ENCODE data around the gene RBMS3. TPM values are rescaled to one million over a fixed set of nuclear protein-coding genes. Genes with fewer than 3 reads are reported as not detected.
A peak's percentile ranks its signal among the peaks of the same experiment; 100 is the strongest.

RBMS3 gene
- total RNA-seq, 1 experiment from 2014 or later, result 5.9 TPM

DNA sequence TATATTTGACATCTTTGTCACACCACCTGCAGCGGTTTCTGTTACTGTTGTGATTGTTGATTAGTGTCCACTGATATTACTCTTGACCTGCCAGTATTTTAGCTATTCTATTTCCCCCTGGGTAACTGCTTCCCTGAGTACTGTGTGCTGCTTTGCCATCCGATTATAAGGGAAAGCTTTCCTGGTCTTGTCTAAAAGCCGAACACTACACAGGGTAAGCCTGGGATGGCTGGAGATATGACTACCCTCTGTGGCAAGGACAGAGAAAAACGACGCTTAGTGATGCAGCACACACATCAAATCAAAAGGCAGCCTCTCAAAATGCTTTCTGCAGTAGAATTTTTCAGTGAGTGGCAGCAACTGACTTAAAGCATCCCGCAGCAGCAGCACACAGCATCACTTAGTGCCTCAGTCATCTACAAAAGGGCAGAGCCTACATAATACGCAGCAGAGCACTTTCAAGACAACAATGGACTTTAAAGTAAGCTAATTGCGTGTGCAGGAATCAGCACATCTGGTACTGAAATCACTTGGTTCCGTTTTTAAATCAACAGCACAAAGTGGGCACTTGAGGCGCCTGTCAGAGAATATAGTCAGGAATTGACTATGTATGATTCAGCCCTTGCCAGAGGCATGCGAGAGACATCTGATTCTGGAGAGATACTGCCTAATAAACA lies 669.2 kb downstream of the RBMS3 start:
- in situ Hi-C loops (cut with HindIII; ENCODE audit: low pct_unique_long_range_greater_than_20kb, low sequenced_read_pairs), result no loop called here
- DNase-seq (ENCODE audit: low read depth, low spot score), result no peak

DNA sequence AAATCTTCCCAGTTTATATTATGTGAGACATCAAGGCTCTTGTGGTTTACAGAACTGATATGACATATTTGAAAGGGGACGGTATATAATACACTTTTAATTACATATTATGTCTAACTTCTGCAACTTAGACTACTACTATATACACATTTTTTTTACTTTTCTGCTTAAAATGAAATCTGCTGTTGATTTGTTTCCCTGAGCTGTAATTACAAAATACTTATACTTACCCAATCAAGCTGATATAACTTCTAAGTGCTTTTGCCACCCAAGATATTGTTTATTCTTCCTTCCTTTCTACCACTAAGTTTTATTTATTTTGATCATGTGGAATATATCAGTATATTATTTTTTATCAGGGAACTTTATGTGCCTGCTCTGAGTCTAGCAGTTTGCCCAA lies 671.6 kb downstream of the RBMS3 start:
- in situ Hi-C loops (cut with HindIII; ENCODE audit: low pct_unique_long_range_greater_than_20kb, low sequenced_read_pairs), result no loop called here
- DNase-seq (ENCODE audit: low read depth, low spot score), result no peak

DNA sequence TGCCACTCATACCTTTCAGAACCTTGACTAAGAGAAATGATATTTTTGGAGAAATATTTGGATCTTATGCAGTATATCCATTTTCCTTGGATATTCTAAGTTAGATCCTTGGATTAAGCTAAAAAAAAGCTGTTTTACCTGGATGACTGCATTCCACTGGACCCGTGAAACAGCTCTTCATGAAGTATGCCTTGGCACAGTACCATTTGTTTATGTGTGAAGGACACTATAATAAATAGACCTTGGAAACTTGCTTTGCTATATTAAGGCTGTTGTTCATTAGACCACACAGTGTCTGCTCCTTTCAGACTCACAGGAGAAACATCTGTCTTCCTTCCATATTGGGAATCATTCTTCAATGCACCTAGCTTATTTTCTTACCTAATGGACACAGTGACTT lies 674.5 kb downstream of the RBMS3 start:
- no peak for DNase-seq (ENCODE audit: low read depth, low spot score)
- in situ Hi-C loops (cut with HindIII; ENCODE audit: low pct_unique_long_range_greater_than_20kb, low sequenced_read_pairs), result no loop called here

DNA sequence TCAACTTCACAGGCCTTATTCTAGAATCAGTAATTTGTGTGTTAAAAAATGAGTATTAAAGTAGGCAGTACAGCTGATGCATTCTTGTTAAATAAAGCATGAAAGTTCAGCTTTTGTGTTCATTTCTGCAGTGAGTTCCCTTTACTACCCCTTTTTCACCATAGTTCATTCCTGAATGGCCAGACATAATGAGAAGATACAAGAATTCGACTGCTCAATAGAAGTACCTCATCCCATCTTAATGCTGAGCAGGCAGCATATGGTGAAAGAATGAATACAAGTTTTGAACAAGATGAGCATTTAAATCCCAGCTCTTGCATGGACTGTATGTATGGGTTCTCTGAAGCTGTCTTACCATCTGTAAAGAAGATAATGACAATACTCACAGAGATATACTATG lies 677.9 kb downstream of the RBMS3 start:
- in situ Hi-C loops (cut with HindIII; ENCODE audit: low pct_unique_long_range_greater_than_20kb, low sequenced_read_pairs), result no loop called here
- DNase-seq (ENCODE audit: low read depth, low spot score), result no peak

DNA sequence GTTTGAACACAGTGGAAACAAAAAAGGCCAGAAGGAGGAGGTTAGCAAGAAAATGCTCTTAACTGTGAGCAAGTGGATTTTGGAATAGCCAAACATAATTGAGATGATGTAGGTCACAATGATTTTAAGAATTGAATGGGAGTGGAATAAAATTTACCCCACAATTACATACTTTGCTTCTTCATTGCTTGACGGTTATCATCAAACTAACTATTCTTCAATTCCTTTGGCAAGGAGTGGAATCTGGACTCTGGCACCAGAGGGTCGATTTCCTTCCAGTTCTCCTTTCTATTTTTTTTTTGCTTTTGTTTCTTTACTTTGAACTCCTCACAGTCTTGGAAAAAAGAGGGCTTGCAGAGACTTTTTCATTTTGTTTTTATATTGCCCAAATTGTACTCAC lies 691.0 kb downstream of the RBMS3 start:
- in situ Hi-C loops (cut with HindIII; ENCODE audit: low pct_unique_long_range_greater_than_20kb, low sequenced_read_pairs), result no loop called here
- DNase-seq (ENCODE audit: low read depth, low spot score), result no peak

DNA sequence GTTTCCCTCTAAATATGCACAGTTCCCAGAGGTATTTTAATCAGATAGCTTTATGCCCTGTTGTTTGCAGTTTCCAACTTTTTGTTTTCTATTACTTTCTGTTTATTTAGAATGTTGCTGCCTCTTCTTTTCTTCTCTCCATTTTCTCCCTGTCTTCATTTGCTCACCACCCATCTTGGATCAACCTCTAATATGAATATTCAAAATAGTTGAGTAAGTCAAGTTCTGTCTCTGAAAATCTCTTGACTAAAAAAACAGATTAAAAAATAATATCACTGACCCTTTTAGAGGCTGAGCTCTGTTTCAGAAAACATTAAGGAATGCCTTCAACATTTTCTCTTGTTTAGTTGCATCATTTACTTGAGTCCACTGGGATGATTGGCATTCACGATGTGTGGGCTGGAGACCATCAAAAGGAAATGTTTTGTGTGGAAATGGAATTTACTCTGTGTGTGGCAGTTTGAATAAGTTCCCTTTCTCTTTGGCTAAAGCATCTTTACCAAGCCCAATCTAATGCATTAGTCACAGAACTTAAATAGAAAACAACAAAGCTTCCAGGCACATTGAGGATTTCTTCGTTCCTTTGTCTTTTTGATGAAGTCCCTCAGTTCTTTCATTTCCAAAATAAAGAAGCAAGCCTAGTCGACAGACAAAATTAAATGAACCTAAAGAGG lies 691.6 kb downstream of the RBMS3 start:
- DNase-seq (ENCODE audit: low read depth, low spot score), result no peak
- in situ Hi-C loops (cut with HindIII; ENCODE audit: low pct_unique_long_range_greater_than_20kb, low sequenced_read_pairs), result no loop called here

DNA sequence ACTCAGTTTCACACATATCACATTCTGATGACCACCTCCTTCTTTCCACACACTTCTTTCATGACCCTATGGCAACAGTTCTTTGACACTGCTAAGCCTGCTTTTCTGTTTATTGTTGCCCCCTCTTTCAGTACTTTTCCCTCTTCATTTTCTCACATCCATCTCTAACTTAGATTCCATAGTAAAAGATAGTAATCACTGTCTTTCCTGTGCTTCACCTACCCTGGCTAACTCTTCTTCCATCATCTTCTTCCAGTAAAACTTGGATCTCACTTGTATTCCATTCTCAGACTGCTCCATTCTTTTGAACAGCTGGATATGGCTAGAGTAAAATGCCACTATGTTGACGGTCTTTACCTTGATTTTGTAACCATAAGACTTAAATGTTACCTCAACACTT lies 692.9 kb downstream of the RBMS3 start:
- in situ Hi-C loops (cut with HindIII; ENCODE audit: low pct_unique_long_range_greater_than_20kb, low sequenced_read_pairs), result no loop called here

DNA sequence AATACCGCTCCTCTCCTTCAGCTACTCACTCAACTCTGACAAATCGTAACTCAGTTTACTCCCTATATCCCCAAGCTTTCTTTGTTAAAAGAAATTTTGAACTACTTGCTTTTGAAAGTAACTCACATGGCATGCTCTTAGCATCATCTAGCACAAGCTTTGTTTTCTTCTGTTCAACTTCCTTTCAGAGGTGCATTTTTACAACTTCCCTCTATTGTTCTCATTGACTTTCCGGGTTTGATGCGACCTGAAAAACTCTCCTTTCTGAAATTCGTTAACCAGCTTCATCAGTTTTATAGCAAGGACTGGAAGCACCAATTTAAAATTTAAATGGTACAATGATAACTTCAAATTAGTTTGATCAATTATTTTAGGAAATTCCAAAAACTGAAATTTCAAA lies 696.0 kb downstream of the RBMS3 start:
- no peak for DNase-seq (ENCODE audit: low read depth, low spot score)
- in situ Hi-C loops (cut with HindIII; ENCODE audit: low pct_unique_long_range_greater_than_20kb, low sequenced_read_pairs), result no loop called here

More for the DNA sequence above, 692.9 kb downstream of the RBMS3 start:
- no peak for DNase-seq (ENCODE audit: low read depth, low spot score)

DNA sequence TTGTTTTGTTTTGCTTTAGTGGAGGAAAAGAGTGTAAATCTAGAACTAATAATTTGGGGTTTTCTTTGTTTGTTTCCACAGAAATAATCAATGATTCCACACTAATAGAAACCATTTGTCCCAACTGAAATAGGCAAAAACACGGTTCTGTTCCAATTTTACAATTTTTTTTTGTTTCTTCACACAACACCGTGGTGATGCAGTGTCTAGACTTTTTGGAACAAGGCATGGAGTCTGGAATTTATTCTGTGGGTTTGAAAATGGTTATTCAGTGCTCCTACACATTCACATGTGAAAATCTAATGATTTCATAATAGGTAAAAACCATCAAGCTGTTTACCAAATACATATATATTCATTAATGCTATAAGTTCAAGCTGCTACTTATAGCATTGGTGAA lies 696.5 kb downstream of the RBMS3 start:
- DNase-seq (ENCODE audit: low read depth, low spot score), result no peak
- in situ Hi-C loops (cut with HindIII; ENCODE audit: low pct_unique_long_range_greater_than_20kb, low sequenced_read_pairs), result no loop called here

DNA sequence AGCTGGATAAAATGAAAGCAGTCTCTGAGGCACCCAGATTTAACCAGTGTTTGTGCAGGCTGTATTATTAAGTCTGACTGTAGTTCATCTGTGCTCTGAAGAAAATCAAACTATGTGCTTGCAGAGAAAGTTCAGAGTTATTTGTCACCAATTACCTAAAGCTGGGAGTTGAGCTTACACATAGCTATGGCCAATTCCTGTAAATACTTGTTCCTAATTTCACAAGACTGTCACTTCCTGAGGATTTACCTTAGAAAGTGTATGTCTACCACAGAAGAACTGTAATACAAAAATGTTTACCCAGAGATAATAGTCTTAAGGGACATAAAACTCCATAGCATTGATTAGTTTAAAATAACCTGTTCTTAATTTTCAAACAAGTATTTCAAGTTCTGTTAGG lies 697.2 kb downstream of the RBMS3 start:
- DNase-seq (ENCODE audit: low read depth, low spot score), result no peak
- in situ Hi-C loops (cut with HindIII; ENCODE audit: low pct_unique_long_range_greater_than_20kb, low sequenced_read_pairs), result no loop called here

DNA sequence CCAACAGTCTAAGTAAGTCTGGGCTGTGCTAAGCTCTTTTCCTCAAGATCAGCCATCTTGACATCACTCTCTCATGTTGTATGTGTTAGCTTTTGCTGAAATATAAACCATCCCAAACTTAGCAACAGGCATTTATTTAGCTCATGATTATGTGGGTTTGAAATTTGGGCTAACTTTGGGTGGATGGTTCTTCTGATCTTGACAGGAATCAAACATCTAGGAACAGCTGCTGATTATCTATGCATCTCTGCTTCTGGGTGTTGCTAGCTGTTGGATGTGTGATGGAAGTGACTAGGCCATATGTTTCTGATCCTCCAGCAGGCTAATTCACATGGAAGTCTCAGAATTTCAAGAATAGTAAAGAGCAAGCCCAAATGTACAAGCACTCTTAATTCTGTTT lies 710.3 kb downstream of the RBMS3 start:
- DNase-seq (ENCODE audit: low read depth, low spot score), result no peak
- in situ Hi-C loops (cut with HindIII; ENCODE audit: low pct_unique_long_range_greater_than_20kb, low sequenced_read_pairs), result no loop called here

DNA sequence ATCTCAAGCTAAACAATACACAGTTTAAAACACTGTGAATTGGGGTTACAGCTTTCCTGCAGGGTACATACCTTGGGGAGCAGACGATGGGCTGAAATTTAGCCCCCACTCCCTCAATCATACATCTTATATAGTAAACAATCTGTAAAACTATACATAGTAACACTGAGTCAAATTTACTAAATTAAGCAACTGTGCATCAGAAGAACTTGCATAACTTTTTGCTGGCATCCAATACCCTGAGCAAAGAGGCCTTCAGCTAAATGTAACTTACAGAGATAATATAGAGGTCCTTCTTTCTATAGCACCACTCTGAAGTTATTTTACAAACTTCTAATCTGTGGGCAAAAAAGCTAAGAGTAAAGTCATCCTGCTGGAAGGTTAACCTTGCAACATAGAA lies 721.9 kb downstream of the RBMS3 start:
- no peak for DNase-seq (ENCODE audit: low read depth, low spot score)
- in situ Hi-C loops (cut with HindIII; ENCODE audit: low pct_unique_long_range_greater_than_20kb, low sequenced_read_pairs), result no loop called here

DNA sequence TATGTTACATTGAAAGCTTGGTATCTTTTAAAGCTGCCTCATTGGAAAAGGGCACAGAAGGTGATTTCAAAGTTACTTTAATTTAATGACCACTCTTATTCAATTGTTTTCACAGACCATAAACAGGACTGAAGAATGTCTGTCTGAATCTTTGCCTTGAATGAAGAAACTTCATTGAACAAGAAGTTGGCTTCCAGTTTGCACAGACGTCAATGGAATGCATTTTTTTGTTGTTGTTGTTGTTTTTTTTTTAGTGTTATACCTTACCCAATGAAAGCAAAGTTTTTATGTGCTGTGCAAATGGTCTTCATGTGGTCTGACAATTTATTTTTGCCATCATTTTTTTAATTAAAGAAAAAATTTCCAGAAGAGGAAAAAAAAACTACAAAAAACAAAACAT lies 722.9 kb downstream of the RBMS3 start:
- DNase-seq (ENCODE audit: low read depth, low spot score), result no peak
- in situ Hi-C loops (cut with HindIII; ENCODE audit: low pct_unique_long_range_greater_than_20kb, low sequenced_read_pairs), result no loop called here

DNA sequence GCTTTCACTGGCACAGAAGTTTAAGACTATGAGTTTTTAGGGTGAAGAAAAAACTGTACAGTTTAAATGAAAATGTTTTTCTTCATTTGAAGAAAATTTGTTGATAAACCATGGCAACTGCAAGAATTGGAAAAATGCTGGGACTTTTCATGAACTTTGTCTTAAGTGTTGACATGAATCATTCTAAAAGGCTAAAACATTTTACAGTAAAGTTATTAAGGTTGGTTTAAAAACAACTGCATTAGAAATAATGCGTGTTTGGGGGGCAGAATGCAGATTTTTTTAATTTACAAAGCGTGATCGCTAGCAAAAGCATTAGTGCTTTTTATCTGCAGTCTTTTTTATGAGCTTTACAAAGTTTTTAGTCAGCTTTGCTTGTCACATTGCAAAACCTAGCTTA lies 723.6 kb downstream of the RBMS3 start:
- no peak for DNase-seq (ENCODE audit: low read depth, low spot score)
- in situ Hi-C loops (cut with HindIII; ENCODE audit: low pct_unique_long_range_greater_than_20kb, low sequenced_read_pairs), result no loop called here

DNA sequence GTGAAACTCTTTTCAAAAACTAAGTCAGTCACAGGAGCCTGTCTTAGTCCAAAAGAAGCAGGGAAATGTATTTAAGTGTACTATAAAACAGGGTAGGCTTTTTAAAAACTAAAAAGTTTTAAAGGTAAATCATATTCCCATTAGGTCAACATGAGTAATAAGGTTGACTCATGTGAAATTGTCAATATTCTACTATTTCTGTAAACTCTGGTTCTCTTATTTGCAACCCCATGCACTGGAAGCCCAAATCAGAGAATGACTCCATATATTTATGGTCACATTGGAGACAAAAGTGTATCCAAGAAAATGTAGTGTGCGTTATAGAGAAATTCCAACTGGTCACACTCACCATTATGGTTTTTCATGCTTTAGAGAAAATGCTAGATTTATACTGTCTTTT lies 725.2 kb downstream of the RBMS3 start:
- DNase-seq (ENCODE audit: low read depth, low spot score), result no peak
- in situ Hi-C loops (cut with HindIII; ENCODE audit: low pct_unique_long_range_greater_than_20kb, low sequenced_read_pairs), result no loop called here

DNA sequence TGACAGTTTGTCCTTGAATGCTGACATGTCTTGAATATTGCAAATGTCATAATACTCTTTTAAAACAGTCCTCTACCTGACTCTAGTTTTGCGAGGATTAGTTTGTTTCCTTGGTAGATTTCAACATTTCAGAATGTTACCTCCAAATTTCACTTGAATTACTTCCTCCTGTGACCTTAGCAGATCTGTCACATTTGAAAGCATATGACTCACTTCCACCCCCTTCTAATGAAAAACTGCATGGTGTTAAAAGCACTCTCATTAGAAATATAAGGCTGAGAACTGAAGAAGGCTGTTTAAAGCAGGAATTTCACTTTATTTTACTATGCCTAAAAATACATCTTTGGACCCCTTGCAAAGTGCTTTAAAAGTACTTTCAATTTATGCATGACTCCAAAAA lies 726.8 kb downstream of the RBMS3 start:
- in situ Hi-C loops (cut with HindIII; ENCODE audit: low pct_unique_long_range_greater_than_20kb, low sequenced_read_pairs), result no loop called here
- no peak for DNase-seq (ENCODE audit: low read depth, low spot score)

DNA sequence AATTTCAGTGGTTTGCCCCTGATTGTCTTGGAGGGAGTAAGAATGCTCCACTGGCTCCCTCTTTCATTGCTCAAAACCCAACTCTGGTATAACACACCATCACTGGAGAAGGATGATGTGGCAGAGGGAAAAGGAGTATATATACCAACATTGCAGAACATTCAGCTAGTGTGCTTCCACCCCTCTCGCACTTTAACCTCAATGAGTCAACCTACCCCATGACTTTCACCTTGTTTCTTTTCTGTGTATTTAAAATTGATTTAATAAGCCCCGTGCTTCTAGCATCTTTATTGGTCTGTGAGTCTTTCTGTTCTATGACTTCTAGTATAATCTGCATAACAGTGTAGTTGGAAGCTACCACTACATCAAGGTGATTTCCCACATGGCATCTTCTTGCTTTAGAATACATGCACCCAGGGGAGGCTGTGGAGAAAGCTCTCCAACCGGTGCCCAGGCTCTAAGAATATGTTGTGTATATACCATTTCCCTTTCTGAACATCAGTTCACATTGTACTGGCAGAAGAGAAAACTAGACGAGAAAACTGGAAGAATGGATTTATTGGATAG lies 730.4 kb downstream of the RBMS3 start:
- in situ Hi-C loops (cut with HindIII; ENCODE audit: low pct_unique_long_range_greater_than_20kb, low sequenced_read_pairs), result no loop called here
- no peak for DNase-seq (ENCODE audit: low read depth, low spot score)

DNA sequence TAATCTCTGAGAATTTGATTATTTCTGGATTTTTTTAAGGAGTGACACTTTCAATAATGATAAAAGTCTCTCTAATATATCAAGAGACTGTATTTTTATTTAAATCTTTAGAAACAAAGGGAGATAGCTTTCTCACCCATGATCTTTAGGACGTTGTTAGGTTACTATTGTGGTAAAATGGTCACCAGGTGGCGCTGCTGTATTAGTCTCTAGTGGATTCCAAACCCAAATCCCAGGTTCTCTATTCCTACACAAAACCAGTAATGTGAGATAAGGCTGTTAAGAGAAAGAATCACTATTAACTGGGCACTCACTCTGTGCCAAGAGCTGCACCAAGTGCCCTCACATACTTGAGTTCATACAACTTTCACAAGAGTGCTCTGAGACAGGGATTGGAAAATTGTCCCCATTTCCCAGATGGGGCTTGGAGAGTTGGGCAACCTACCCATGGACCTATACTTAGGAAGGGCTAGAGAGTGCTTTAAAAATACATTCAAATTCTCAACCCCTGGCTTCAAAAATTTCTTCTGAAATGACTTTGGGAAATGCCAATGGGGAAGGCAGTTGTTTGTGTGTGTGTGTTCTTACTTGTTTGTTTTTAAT lies 732.2 kb downstream of the RBMS3 start:
- DNase-seq (ENCODE audit: low read depth, low spot score), result peak; percentile 77
- in situ Hi-C loops (cut with HindIII; ENCODE audit: low pct_unique_long_range_greater_than_20kb, low sequenced_read_pairs), result no loop called here

DNA sequence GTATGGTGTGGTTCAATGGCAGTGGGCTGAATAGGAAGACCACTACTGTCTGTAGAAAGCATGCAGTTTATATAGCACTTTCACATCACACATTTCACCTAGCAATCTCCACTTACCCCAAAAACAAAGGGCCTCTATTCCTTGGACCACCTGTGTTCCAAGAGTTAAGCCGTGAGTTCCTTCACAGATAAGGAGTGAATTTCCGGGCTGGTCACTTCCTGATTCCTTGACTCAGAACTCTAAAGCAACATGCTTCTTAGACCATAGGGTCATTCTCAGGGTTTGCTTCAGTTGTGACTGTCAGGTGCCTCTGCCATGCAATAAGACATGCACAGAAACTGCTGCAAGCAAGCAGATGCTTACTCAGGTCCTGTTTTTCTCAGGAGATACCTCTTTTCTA lies 737.0 kb downstream of the RBMS3 start:
- no peak for DNase-seq (ENCODE audit: low read depth, low spot score)
- in situ Hi-C loops (cut with HindIII; ENCODE audit: low pct_unique_long_range_greater_than_20kb, low sequenced_read_pairs), result no loop called here
